WTC11 (cell line): ENCODE data around the gene PLA2G1B. TPM values are rescaled to one million over a fixed set of nuclear protein-coding genes. Genes with fewer than 3 reads are reported as not detected.

ENCODE experiments used
- ATAC-seq: fragments of 200-7000 bp; cut with Tn5 transposase; 2 replicates; pipeline ENCODE4 v1.10.0; 2021; ENCODE audit warnings: mild to moderate bottlenecking, moderate library complexity
- CTCF ChIA-PET: fragments of 300-600 bp; sonication (Branson Sonifier 250); formaldehyde crosslinking; loops from one replicate; lab custom pipeline; 2021; ENCODE audit warnings: antibody characterized with exemption; lab: Charles Lee
- POLR2A ChIA-PET: fragments of 350-600 bp; sonication (Branson Sonifier 250); formaldehyde crosslinking; loops from one replicate; lab custom pipeline; 2021; ENCODE audit warnings: antibody characterized with exemption; lab: Charles Lee
- DNase-seq: peaks from one replicate; pipeline ENCODE4 v3.0.0; 2021; ENCODE audit warnings: low spot score
- H3K27ac Mint-ChIP-seq: 2 replicates; pipeline ENCODE4 v1.8.0; 2021; ENCODE audit warnings: mixed read lengths
- H3K27me3 Mint-ChIP-seq: 2 replicates; pipeline ENCODE4 v1.8.0; 2021; ENCODE audit warnings: low read depth, mild to moderate bottlenecking, moderate library complexity, mixed read lengths
- H3K36me3 Mint-ChIP-seq: 2 replicates; pipeline ENCODE4 v1.8.0; 2021; ENCODE audit warnings: mixed read lengths
- H3K4me1 Mint-ChIP-seq: 2 replicates; pipeline ENCODE4 v1.8.0; 2022; ENCODE audit warnings: mixed read lengths
- H3K4me3 Mint-ChIP-seq: 2 replicates; pipeline ENCODE4 v1.8.0; 2021; ENCODE audit warnings: mild to moderate bottlenecking, moderate library complexity, mixed read lengths
- H3K9me3 Mint-ChIP-seq: 2 replicates; pipeline ENCODE4 v1.8.0; 2021; ENCODE audit warnings: mixed read lengths
- AFF4 ChIP-seq: sonication (generic); formaldehyde crosslinking; IDR thresholded peaks from 2 replicates; pipeline ENCODE4 v1.8.1; 2023; ENCODE audit warnings: mild to moderate bottlenecking, missing genetic modification reagents, borderline replicate concordance
- CTCF ChIP-seq: fragments of 200-600 bp; IDR thresholded peaks from 2 replicates; pipeline ENCODE4 v1.8.0; 2022; ENCODE audit warnings: antibody characterized with exemption
- EMX1 ChIP-seq: fragments of 250-450 bp; sonication (Bioruptor Pico); IDR thresholded peaks from 2 replicates; pipeline ENCODE4 v1.8.0; 2021; ENCODE audit warnings: mild to moderate bottlenecking
- GRHL2 ChIP-seq: fragments of 250-450 bp; sonication (Bioruptor Pico); IDR thresholded peaks from 2 replicates; pipeline ENCODE4 v1.8.0; 2022; ENCODE audit warnings: mild to moderate bottlenecking, moderate library complexity; ENCODE audit not compliant: insufficient replicate concordance, severe bottlenecking
- HMGA2 ChIP-seq: fragments of 250-450 bp; sonication (Bioruptor Pico); IDR thresholded peaks from 2 replicates; pipeline ENCODE4 v1.4.0; 2021; ENCODE audit warnings: mild to moderate bottlenecking, moderate library complexity
- KAT7 ChIP-seq: sonication (generic); formaldehyde crosslinking; IDR thresholded peaks from 2 replicates; pipeline ENCODE4 v1.8.1; 2023; ENCODE audit warnings: missing genetic modification reagents, mild to moderate bottlenecking, borderline replicate concordance
- MYBL2 ChIP-seq: sonication (generic); formaldehyde crosslinking; IDR thresholded peaks from 2 replicates; pipeline ENCODE4 v1.8.1; 2023; ENCODE audit warnings: mild to moderate bottlenecking, moderate library complexity, missing genetic modification reagents
- NR1H2 ChIP-seq: sonication (generic); formaldehyde crosslinking; IDR thresholded peaks from 2 replicates; pipeline ENCODE4 v1.9.0; 2021; ENCODE audit warnings: mild to moderate bottlenecking, moderate library complexity, missing genetic modification reagents
- OVOL2 ChIP-seq: fragments of 250-450 bp; sonication (Bioruptor Pico); IDR thresholded peaks from 2 replicates; pipeline ENCODE4 v1.9.0; 2021; ENCODE audit warnings: mild to moderate bottlenecking, borderline replicate concordance
- RORB ChIP-seq: fragments of 250-450 bp; sonication (Bioruptor Pico); IDR thresholded peaks from 2 replicates; pipeline ENCODE4 v1.9.0; 2021; ENCODE audit warnings: mild to moderate bottlenecking
- SP1 ChIP-seq: sonication (generic); formaldehyde crosslinking; conservative IDR thresholded peaks from 2 replicates; pipeline ENCODE4 v1.8.1; 2022; ENCODE audit warnings: missing genetic modification reagents
- TCF7 ChIP-seq: sonication (generic); formaldehyde crosslinking; IDR thresholded peaks from 2 replicates; pipeline ENCODE4 v1.8.0; 2022; ENCODE audit warnings: mild to moderate bottlenecking, low read depth, missing genetic modification reagents, moderate library complexity
- USF1 ChIP-seq: sonication (generic); formaldehyde crosslinking; IDR thresholded peaks from 2 replicates; pipeline ENCODE4 v1.8.0; 2022; ENCODE audit warnings: mild to moderate bottlenecking, missing genetic modification reagents
- ZNF219 ChIP-seq: sonication (generic); formaldehyde crosslinking; IDR thresholded peaks from 2 replicates; pipeline ENCODE4 v1.8.0; 2023; ENCODE audit warnings: missing genetic modification reagents, mild to moderate bottlenecking, borderline replicate concordance
- ZNF281 ChIP-seq: sonication (generic); formaldehyde crosslinking; IDR thresholded peaks from 2 replicates; pipeline ENCODE4 v1.8.0; 2023; ENCODE audit warnings: mild to moderate bottlenecking, missing genetic modification reagents
- ZNF416 ChIP-seq: fragments of 250-450 bp; sonication (Bioruptor Pico); IDR thresholded peaks from 2 replicates; pipeline ENCODE4 v1.9.0; 2021; ENCODE audit warnings: mild to moderate bottlenecking, inconsistent platforms
- total RNA-seq: library from RNA; stranded (reverse); gene quantifications from 3 replicates; pipeline ENCODE4 v1.2.3, GENCODE V29; 2021
- TF ChIP-seq, protein P1 (sequence below): fragments of 250-450 bp; sonication (Bioruptor Pico); IDR thresholded peaks from 2 replicates; pipeline ENCODE4 v1.9.0; 2021; ENCODE audit warnings: mild to moderate bottlenecking
- TF ChIP-seq, protein P2 (sequence below): sonication (generic); formaldehyde crosslinking; IDR thresholded peaks from 2 replicates; pipeline ENCODE4 v1.8.1; 2022; ENCODE audit warnings: mild to moderate bottlenecking, missing genetic modification reagents, moderate library complexity, borderline replicate concordance
- TF ChIP-seq, protein P3 (sequence below): sonication (generic); formaldehyde crosslinking; conservative IDR thresholded peaks from 2 replicates; pipeline ENCODE4 v1.8.1; 2023; ENCODE audit warnings: mild to moderate bottlenecking, low read depth, missing genetic modification reagents, moderate library complexity

Gene PLA2G1B
- total RNA-seq, 1 experiment from 2014 or later = 1.8 TPM

DNA sequence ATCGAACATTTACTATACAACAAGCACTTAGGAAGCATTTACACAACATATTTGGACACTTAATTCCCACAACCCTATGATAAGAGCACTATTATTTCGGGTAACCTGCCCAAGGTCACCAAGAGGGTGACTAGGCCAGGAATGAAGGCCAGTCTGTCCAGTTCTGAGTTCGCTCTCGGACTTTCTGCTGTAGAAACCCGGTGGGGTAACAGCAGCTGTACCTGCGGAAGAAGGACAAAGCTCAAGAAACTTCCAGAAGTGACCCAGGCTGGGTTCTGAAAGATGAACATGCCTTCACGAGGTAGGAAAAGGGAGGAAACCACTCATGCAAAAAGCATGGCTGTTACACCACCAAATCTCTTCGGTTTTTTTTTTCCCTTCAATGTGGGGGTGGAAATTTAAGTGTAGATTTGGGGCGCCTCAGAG lies 10.8 kb downstream of the PLA2G1B start:
- Mint-ChIP-seq H3K4me1 (peaks cover 11% of the 10 kb centered on the region), H3K27me3 (peaks cover 5% of the 10 kb centered on the region), H3K4me3 (peak overlapping the region; percentile 80), H3K9me3 (0 out of 2 replicates have a peak, but pooled peaks cover 4% of the 10 kb centered on the region), H3K27ac (peak overlapping the region; percentile 68), H3K36me3 (no peaks in the 10 kb centered on the region)
- no peak for ATAC-seq
- POLR2A ChIA-PET = interaction anchor here (0.6 to 1.2 kb wide), 8 partner anchors 10 to 179 kb away, joined by 3 to 8 read pairs (median 3); partner anchors contain the start of genes DYNLL1, RNU4-1, RNU4-2 and RPLP0
- TF ChIP-seq NR1H2 (no peak), EMX1 (no peak), OVOL2 (no peak), AFF4 (CRISPR knock-in tag) (no peak), HMGA2 (no peak), TCF7 (CRISPR knock-in tag) (no peak), RORB (CRISPR knock-in tag) (no peak), ZNF219 (CRISPR knock-in tag) (no peak), ZNF281 (CRISPR knock-in tag) (no peak), USF1 (no peak)
- TF ChIP-seq, protein P1, sequence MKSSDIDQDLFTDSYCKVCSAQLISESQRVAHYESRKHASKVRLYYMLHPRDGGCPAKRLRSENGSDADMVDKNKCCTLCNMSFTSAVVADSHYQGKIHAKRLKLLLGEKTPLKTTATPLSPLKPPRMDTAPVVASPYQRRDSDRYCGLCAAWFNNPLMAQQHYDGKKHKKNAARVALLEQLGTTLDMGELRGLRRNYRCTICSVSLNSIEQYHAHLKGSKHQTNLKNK (CRISPR knock-in tag) = no peak
- TF ChIP-seq, protein P2, sequence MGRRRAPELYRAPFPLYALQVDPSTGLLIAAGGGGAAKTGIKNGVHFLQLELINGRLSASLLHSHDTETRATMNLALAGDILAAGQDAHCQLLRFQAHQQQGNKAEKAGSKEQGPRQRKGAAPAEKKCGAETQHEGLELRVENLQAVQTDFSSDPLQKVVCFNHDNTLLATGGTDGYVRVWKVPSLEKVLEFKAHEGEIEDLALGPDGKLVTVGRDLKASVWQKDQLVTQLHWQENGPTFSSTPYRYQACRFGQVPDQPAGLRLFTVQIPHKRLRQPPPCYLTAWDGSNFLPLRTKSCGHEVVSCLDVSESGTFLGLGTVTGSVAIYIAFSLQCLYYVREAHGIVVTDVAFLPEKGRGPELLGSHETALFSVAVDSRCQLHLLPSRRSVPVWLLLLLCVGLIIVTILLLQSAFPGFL (CRISPR knock-in tag) = no peak
- CTCF ChIA-PET = interaction anchor here (0.6 to 6.6 kb wide), 18 partner anchors 9 to 390 kb away, joined by 3 to 125 read pairs (median 4); partner anchors contain the start of genes PXN and SIRT4
- DNase-seq = no peak

DNA sequence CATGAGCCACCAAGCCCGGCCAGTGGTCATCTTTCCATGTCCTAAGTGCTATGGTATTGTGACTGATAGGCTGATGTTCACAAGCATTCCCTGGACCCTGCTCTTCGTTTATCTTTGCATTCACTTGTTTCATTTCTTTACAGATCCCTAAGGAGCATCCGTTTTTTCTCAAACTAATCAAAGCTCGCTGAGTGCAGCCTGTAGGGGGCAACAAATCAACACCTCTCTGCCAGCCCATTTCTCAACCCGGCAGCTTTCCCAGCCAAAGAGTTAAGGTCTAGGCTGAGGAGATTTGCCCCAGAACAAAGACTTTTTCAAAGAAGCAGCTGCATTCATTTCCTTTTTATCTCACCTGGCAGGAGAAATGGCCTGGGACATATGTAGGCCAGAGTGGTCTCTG lies 13.4 kb downstream of the PLA2G1B start:
- ChIA-PET POLR2A (interaction anchor here (0.7 to 1.0 kb wide), 2 partner anchors 21 to 23 kb away, joined by 4 to 6 read pairs; partner anchors contain the start of gene RNU4-1), CTCF (interaction anchor here (0.6 to 6.6 kb wide), 27 partner anchors 11 to 325 kb away, joined by 3 to 125 read pairs (median 4); partner anchors contain the start of genes BICDL1, COX6A1, PLA2G1B and PXN)
- TF ChIP-seq, protein P3, sequence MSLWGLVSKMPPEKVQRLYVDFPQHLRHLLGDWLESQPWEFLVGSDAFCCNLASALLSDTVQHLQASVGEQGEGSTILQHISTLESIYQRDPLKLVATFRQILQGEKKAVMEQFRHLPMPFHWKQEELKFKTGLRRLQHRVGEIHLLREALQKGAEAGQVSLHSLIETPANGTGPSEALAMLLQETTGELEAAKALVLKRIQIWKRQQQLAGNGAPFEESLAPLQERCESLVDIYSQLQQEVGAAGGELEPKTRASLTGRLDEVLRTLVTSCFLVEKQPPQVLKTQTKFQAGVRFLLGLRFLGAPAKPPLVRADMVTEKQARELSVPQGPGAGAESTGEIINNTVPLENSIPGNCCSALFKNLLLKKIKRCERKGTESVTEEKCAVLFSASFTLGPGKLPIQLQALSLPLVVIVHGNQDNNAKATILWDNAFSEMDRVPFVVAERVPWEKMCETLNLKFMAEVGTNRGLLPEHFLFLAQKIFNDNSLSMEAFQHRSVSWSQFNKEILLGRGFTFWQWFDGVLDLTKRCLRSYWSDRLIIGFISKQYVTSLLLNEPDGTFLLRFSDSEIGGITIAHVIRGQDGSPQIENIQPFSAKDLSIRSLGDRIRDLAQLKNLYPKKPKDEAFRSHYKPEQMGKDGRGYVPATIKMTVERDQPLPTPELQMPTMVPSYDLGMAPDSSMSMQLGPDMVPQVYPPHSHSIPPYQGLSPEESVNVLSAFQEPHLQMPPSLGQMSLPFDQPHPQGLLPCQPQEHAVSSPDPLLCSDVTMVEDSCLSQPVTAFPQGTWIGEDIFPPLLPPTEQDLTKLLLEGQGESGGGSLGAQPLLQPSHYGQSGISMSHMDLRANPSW = no peak
- TF ChIP-seq, protein P2 (CRISPR knock-in tag) = no peak
- no peak for TF ChIP-seq MYBL2 (CRISPR knock-in tag)
- no peak for TF ChIP-seq GRHL2 (CRISPR knock-in tag)
- TF ChIP-seq SP1 (CRISPR knock-in tag) = no peak
- peak; percentile 39; the same call in 1 of the 2 replicates for TF ChIP-seq CTCF
- TF ChIP-seq KAT7 (CRISPR knock-in tag) = no peak
- no peak for TF ChIP-seq ZNF416 (CRISPR knock-in tag)
- Mint-ChIP-seq H3K9me3 (0 out of 2 replicates have a peak, but pooled peaks cover 4% of the 10 kb centered on the region), H3K4me1 (peaks cover 11% of the 10 kb centered on the region), H3K27ac (peak overlapping the region; percentile 41; the same call in 1 of the 2 replicates), H3K27me3 (no peaks in the 10 kb centered on the region), H3K4me3 (no peak overlapping the region), H3K36me3 (no peaks in the 10 kb centered on the region)
- peak; percentile 22 for ATAC-seq
- DNase-seq = peak; percentile 47
